HepG2 (cell line): ENCODE measurements around the gene MAP2K7. TPM values are rescaled to one million over a fixed set of nuclear protein-coding genes. Genes with fewer than 3 reads are reported as not detected.

Experiments used
- ARHGAP35 ChIP-seq: sonication (generic); formaldehyde crosslinking; IDR thresholded peaks from 2 replicates; pipeline ENCODE4 v1.9.0; 2022; ENCODE audit warnings: mild to moderate bottlenecking, inconsistent platforms, moderate library complexity, missing genetic modification reagents, borderline replicate concordance
- EP300 ChIP-seq, 3 experiments: sonication (generic) in 1 of 3; formaldehyde crosslinking in 1 of 3; IDR thresholded peaks; 2 replicates each; pipeline versions ENCODE4 v1.5.1 to v1.6.1; 2011 to 2020; ENCODE audit warnings: low read depth in 2 of 3, low read length in 2 of 3, borderline replicate concordance in 1 of 3, improper control_type of control experiment in 1 of 3, mild to moderate bottlenecking in 1 of 3, missing genetic modification reagents in 1 of 3, moderate library complexity in 1 of 3
- FOSL1 ChIP-seq: sonication (generic); formaldehyde crosslinking; IDR thresholded peaks from 2 replicates; pipeline ENCODE4 v1.9.0; 2021; ENCODE audit warnings: missing genetic modification reagents, borderline replicate concordance
- HOXD1 ChIP-seq: sonication (generic); formaldehyde crosslinking; IDR thresholded peaks from 2 replicates; pipeline ENCODE4 v1.5.0; 2020; ENCODE audit warnings: missing genetic modification reagents
- MEF2D ChIP-seq: sonication (generic); formaldehyde crosslinking; IDR thresholded peaks from 2 replicates; pipeline ENCODE4 v1.5.1; 2020; ENCODE audit warnings: mild to moderate bottlenecking, missing genetic modification reagents
- MTA3 ChIP-seq: sonication (generic); formaldehyde crosslinking; IDR thresholded peaks from 2 replicates; pipeline ENCODE4 v1.4.0; 2020; ENCODE audit warnings: missing genetic modification reagents
- NFKB2 ChIP-seq: sonication (generic); formaldehyde crosslinking; IDR thresholded peaks from 2 replicates; pipeline ENCODE4 v1.4.0; 2020; ENCODE audit warnings: missing genetic modification reagents, borderline replicate concordance
- PLRG1 ChIP-seq: fragments of 450-650 bp; conservative IDR thresholded peaks from 2 replicates; pipeline ENCODE4 v1.6.1; 2016
- RARG ChIP-seq: sonication (generic); formaldehyde crosslinking; IDR thresholded peaks from 2 replicates; pipeline ENCODE4 v1.4.0; 2020; ENCODE audit warnings: low read depth, mild to moderate bottlenecking, missing genetic modification reagents
- SALL1 ChIP-seq: sonication (generic); formaldehyde crosslinking; IDR thresholded peaks from 2 replicates; pipeline ENCODE4 v1.8.0; 2022; ENCODE audit warnings: mild to moderate bottlenecking, missing genetic modification reagents
- SMAD3 ChIP-seq: sonication (generic); formaldehyde crosslinking; IDR thresholded peaks from 2 replicates; pipeline ENCODE4 v1.4.0; 2020; ENCODE audit warnings: missing genetic modification reagents
- ZNF205 ChIP-seq: IDR thresholded peaks from 2 replicates; pipeline ENCODE4 v1.6.1; 2018; ENCODE audit warnings: missing biosample characterization, missing genetic modification reagents
- ZNF652 ChIP-seq: IDR thresholded peaks from 2 replicates; pipeline ENCODE4 v1.6.1; 2016; ENCODE audit warnings: low read depth, borderline replicate concordance
- ZNF737 ChIP-seq: sonication (generic); formaldehyde crosslinking; IDR thresholded peaks from 2 replicates; pipeline ENCODE4 v1.5.0; 2020; ENCODE audit warnings: missing genetic modification reagents, mild to moderate bottlenecking, borderline replicate concordance
- polyA plus RNA-seq, 8 experiments: library from polyadenylated mRNA; depleted of rRNA in 3 of 8; stranded (reverse) in 7 of 8; unstranded in 1 of 8; fragments of >200 nt; fragmentation: Illumina TruSeq in 4 of 8; extraction: Trizol in 4 of 8; gene quantifications; 2 replicates each; pipeline versions ENCODE4 v1.2.1 to v1.2.3, GENCODE V29; 2011 to 2016; ENCODE audit warnings: low read depth in 4 of 8, missing spikeins in 1 of 8, mixed read lengths in 1 of 8; ENCODE audit not compliant: insufficient read depth in 1 of 8
- total RNA-seq, 5 experiments: library from RNA; depleted of rRNA; stranded (reverse); fragments of >200 nt; fragmentation: Illumina TruSeq; extraction: Trizol; gene quantifications; 2 replicates each; pipeline ENCODE4 v1.2.3, GENCODE V29; 2016; ENCODE audit warnings: low read depth in 1 of 5
- TF ChIP-seq, protein P1 (sequence below): IDR thresholded peaks from 2 replicates; pipeline ENCODE4 v1.6.1; 2016; ENCODE audit warnings: mild to moderate bottlenecking, missing biosample characterization, missing genetic modification reagents
- TF ChIP-seq, protein P2 (sequence below): sonication (generic); formaldehyde crosslinking; IDR thresholded peaks from 2 replicates; pipeline ENCODE4 v1.9.0; 2021; ENCODE audit warnings: missing genetic modification reagents, mild to moderate bottlenecking, borderline replicate concordance
- TF ChIP-seq, protein P3 (sequence below): sonication (generic); IDR thresholded peaks from 2 replicates; pipeline ENCODE4 v1.6.1; 2016; ENCODE audit warnings: low read depth, borderline replicate concordance
- TF ChIP-seq, protein P4 (sequence below): sonication (generic); formaldehyde crosslinking; IDR thresholded peaks from 2 replicates; pipeline ENCODE4 v1.5.1; 2020; ENCODE audit warnings: missing genetic modification reagents, mild to moderate bottlenecking, borderline replicate concordance
- TF ChIP-seq, protein P5 (sequence below): sonication (generic); formaldehyde crosslinking; IDR thresholded peaks from 2 replicates; pipeline ENCODE4 v1.4.0; 2020; ENCODE audit warnings: missing genetic modification reagents

The MAP2K7 gene
- total and polyA plus RNA-seq, 2 of the 13 experiments (the other 11 are each of a cell fraction or from before 2014, with no cell fraction given), result 9.0 to 10.8 TPM

DNA sequence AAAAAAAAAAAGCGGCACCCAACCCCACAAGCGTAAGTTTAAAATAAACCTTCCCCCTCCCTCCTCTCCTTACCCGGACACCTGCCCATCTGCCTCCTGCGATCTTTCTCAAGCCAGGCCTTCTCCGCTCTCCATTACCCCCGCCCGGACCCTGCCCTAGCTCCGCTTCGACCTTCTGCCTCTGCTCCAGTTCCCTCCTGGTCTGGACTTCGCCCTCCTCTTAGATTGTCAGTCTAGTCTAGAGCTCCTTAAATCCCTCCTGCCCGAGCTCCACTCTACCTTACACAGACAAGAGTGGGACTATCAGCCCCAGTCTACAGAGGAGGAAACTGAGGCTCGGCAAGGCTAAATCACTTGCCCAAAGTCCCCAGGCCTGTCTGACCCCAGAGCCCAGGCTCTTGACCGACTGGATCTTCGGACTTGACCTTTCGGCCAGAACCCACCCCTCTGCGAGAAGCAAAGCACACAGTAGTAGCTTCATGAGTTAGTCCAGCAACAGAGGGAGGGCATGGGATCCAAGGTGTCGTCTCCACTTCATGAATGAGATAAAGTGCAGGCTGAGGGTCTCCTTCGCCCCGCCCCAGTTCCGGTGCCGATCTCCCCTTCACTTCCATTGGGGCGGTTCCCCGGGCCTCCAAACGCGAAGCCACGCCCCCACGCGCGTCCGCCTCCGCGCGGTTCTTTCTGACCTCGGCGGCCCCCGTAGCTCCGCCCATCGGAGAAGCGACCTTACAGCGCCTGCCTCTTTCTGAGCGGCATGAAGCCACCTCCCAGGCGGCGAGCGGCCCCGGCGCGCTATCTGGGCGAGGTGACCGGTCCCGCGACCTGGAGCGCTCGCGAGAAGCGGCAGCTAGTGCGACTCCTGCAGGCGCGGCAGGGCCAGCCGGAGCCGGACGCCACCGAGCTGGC, 16.2 kb downstream of the MAP2K7 start, which contains the start of gene SNAPC2 (continued):
- TF ChIP-seq, protein P1, sequence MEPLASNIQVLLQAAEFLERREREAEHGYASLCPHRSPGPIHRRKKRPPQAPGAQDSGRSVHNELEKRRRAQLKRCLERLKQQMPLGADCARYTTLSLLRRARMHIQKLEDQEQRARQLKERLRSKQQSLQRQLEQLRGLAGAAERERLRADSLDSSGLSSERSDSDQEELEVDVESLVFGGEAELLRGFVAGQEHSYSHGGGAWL (CRISPR knock-in tag), result peak; percentile 67
- TF ChIP-seq MEF2D (peak; percentile 67; the same call in 1 of the 2 replicates), SALL1 (CRISPR knock-in tag) (peak; percentile 84), SMAD3 (CRISPR knock-in tag) (peak; percentile 78; the same call in 1 of the 2 replicates), MTA3 (no peak), ZNF737 (no peak), RARG (no peak), PLRG1 (no peak), ZNF652 (CRISPR knock-in tag) (no peak), HOXD1 (peak; percentile 62), ARHGAP35 (CRISPR knock-in tag) (0 out of 2 replicates have a peak, but pooled peaks have one; percentile 42), ZNF205 (CRISPR knock-in tag) (0 out of 2 replicates have a peak, but pooled peaks have one; percentile 25), NFKB2 (CRISPR knock-in tag) (no peak), FOSL1 (CRISPR knock-in tag) (no peak; the same call in 1 of the 2 replicates), EP300 (IDR thresholded peaks at IDR 0.05; ENCODE audit: low read depth in 2 of 2, low read length in 2 of 2) (no peak; a peak in 1 of 4 replicates), EP300 (CRISPR knock-in tag; IDR thresholded peaks at IDR 0.05; ENCODE audit: borderline replicate concordance) (peak; percentile 63; the same call in 1 of the 2 replicates)
- TF ChIP-seq, protein P2, sequence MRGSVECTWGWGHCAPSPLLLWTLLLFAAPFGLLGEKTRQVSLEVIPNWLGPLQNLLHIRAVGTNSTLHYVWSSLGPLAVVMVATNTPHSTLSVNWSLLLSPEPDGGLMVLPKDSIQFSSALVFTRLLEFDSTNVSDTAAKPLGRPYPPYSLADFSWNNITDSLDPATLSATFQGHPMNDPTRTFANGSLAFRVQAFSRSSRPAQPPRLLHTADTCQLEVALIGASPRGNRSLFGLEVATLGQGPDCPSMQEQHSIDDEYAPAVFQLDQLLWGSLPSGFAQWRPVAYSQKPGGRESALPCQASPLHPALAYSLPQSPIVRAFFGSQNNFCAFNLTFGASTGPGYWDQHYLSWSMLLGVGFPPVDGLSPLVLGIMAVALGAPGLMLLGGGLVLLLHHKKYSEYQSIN (CRISPR knock-in tag), result no peak
- TF ChIP-seq, protein P3, sequence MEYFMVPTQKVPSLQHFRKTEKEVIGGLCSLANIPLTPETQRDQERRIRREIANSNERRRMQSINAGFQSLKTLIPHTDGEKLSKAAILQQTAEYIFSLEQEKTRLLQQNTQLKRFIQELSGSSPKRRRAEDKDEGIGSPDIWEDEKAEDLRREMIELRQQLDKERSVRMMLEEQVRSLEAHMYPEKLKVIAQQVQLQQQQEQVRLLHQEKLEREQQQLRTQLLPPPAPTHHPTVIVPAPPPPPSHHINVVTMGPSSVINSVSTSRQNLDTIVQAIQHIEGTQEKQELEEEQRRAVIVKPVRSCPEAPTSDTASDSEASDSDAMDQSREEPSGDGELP, result no peak; the same call in 1 of the 2 replicates
- TF ChIP-seq, protein P4, sequence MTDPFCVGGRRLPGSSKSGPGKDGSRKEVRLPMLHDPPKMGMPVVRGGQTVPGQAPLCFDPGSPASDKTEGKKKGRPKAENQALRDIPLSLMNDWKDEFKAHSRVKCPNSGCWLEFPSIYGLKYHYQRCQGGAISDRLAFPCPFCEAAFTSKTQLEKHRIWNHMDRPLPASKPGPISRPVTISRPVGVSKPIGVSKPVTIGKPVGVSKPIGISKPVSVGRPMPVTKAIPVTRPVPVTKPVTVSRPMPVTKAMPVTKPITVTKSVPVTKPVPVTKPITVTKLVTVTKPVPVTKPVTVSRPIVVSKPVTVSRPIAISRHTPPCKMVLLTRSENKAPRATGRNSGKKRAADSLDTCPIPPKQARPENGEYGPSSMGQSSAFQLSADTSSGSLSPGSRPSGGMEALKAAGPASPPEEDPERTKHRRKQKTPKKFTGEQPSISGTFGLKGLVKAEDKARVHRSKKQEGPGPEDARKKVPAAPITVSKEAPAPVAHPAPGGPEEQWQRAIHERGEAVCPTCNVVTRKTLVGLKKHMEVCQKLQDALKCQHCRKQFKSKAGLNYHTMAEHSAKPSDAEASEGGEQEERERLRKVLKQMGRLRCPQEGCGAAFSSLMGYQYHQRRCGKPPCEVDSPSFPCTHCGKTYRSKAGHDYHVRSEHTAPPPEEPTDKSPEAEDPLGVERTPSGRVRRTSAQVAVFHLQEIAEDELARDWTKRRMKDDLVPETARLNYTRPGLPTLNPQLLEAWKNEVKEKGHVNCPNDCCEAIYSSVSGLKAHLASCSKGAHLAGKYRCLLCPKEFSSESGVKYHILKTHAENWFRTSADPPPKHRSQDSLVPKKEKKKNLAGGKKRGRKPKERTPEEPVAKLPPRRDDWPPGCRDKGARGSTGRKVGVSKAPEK, result no peak
- TF ChIP-seq, protein P5, sequence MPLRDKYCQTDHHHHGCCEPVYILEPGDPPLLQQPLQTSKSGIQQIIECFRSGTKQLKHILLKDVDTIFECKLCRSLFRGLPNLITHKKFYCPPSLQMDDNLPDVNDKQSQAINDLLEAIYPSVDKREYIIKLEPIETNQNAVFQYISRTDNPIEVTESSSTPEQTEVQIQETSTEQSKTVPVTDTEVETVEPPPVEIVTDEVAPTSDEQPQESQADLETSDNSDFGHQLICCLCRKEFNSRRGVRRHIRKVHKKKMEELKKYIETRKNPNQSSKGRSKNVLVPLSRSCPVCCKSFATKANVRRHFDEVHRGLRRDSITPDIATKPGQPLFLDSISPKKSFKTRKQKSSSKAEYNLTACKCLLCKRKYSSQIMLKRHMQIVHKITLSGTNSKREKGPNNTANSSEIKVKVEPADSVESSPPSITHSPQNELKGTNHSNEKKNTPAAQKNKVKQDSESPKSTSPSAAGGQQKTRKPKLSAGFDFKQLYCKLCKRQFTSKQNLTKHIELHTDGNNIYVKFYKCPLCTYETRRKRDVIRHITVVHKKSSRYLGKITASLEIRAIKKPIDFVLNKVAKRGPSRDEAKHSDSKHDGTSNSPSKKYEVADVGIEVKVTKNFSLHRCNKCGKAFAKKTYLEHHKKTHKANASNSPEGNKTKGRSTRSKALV, result peak; percentile 74
